SKM-1 (cell line): ENCODE data around the gene CCND2.

ENCODE experiments used
- DNase-seq: peaks from one replicate; lab custom pipeline; 2025; ENCODE audit not compliant: unreplicated experiment; lab: John Stamatoyannopoulos, UW

Gene CCND2

GRCh38 chr12:4289231-4289878 is 15.8 kb downstream of the CCND2 start:
- peak; percentile 56 for DNase-seq

- DNase-seq: no peak
Observed at GRCh38 chr12:4289998-4290790, 16.6 kb downstream of the CCND2 start.

GRCh38 chr12:4292341-4293073 is 18.9 kb downstream of the CCND2 start:
- no peak for DNase-seq

GRCh38 chr12:4293299-4293965 is 19.9 kb downstream of the CCND2 start:
- no peak for DNase-seq

GRCh38 chr12:4293966-4294505 is 20.5 kb downstream of the CCND2 start:
- no peak for DNase-seq

- no peak for DNase-seq
Observed at GRCh38 chr12:4296751-4297150, 23.2 kb downstream of the CCND2 start.

GRCh38 chr12:4297617-4298016 is 24.1 kb downstream of the CCND2 start:
- no peak for DNase-seq

GRCh38 chr12:4300883-4301282 is 27.3 kb downstream of the CCND2 start:
- DNase-seq: no peak

GRCh38 chr12:4301932-4302501 is 28.5 kb downstream of the CCND2 start:
- DNase-seq: no peak

- no peak for DNase-seq
Observed at GRCh38 chr12:4302881-4303280, 29.3 kb downstream of the CCND2 start.

GRCh38 chr12:4303750-4304149 is 30.2 kb downstream of the CCND2 start:
- DNase-seq: no peak

GRCh38 chr12:4307593-4308333 is 34.2 kb downstream of the CCND2 start:
- no peak for DNase-seq

- DNase-seq: no peak
Observed at GRCh38 chr12:4308334-4308950, 34.9 kb downstream of the CCND2 start.

- no peak for DNase-seq
Observed at GRCh38 chr12:4311776-4312175, 38.2 kb downstream of the CCND2 start.

- DNase-seq: no peak
Observed at GRCh38 chr12:4312251-4312650, 38.7 kb downstream of the CCND2 start.

- DNase-seq: no peak
Observed at GRCh38 chr12:4320497-4320852, 46.9 kb downstream of the CCND2 start.

GRCh38 chr12:4320853-4321701 is 47.5 kb downstream of the CCND2 start, which contains the start of gene TIGAR:
Gene TIGAR, plus strand, starts transcription at chr12:4321213. Its CDS starts 59 bp downstream, at chr12:4321272.
- DNase-seq: peak; percentile 49

GRCh38 chr12:4322726-4323125 is 49.2 kb downstream of the CCND2 start:
- DNase-seq: no peak
